NCI-H2196 treated with DMSO at 0.1 percent for 48 hours (cell line): Measurements from ENCODE around the gene CCDC167.
A peak's percentile ranks its signal among the peaks of the same experiment; 100 is the strongest.
"Not testable (repeated sequence)": the region's sequence is repeated elsewhere in the genome, so short reads cannot be mapped to it uniquely, and the experiment has no call there.

ENCODE experiments used
- DNase-seq: peaks from one replicate; lab custom pipeline; 2025; ENCODE audit not compliant: unreplicated experiment; lab: John Stamatoyannopoulos, UW

CCDC167 gene

GRCh38 chr6:37512400-37513011, 12.8 kb upstream of the CCDC167 start:
- no peak for DNase-seq

GRCh38 chr6:37511910-37512399, 12.3 kb upstream of the CCDC167 start:
- DNase-seq = no peak

GRCh38 chr6:37511201-37511600, 11.5 kb upstream of the CCDC167 start:
- DNase-seq = no peak

GRCh38 chr6:37507690-37508421, 8.2 kb upstream of the CCDC167 start:
- no peak for DNase-seq

- no peak for DNase-seq
Measured at GRCh38 chr6:37507077-37507476, 7.4 kb upstream of the CCDC167 start.

GRCh38 chr6:37506479-37506878, 6.8 kb upstream of the CCDC167 start:
- no peak for DNase-seq

GRCh38 chr6:37504024-37504423, 4.3 kb upstream of the CCDC167 start:
- no peak for DNase-seq

GRCh38 chr6:37503309-37503965, 3.7 kb upstream of the CCDC167 start:
- DNase-seq = no peak

GRCh38 chr6:37502703-37503291, 3.1 kb upstream of the CCDC167 start:
- DNase-seq = no peak

- DNase-seq = no peak
Measured at GRCh38 chr6:37501632-37502491, 2.2 kb upstream of the CCDC167 start.

- not testable (repeated sequence) for DNase-seq
Measured at GRCh38 chr6:37500904-37501303, 1.2 kb upstream of the CCDC167 start.

GRCh38 chr6:37500294-37500608, 558 bp upstream of the CCDC167 start:
- DNase-seq = no peak

GRCh38 chr6:37496951-37497885, 2.5 kb downstream of the CCDC167 start:
- DNase-seq = no peak

GRCh38 chr6:37495244-37495934, 4.3 kb downstream of the CCDC167 start:
- no peak for DNase-seq

GRCh38 chr6:37493661-37493995, 6.1 kb downstream of the CCDC167 start:
- DNase-seq = no peak

GRCh38 chr6:37492991-37493660, 6.6 kb downstream of the CCDC167 start:
- peak; percentile 48 for DNase-seq

- no peak for DNase-seq
Measured at GRCh38 chr6:37492236-37492972, 7.3 kb downstream of the CCDC167 start.

GRCh38 chr6:37491830-37492208, 7.9 kb downstream of the CCDC167 start:
- no peak for DNase-seq
